Colonic mucosa (tissue), 4 donors: ENCODE measurements around the gene KISS1R. TPM values are rescaled to one million over a fixed set of nuclear protein-coding genes. Genes with fewer than 3 reads are reported as not detected.

ENCODE experiments used
- DNase-seq: peaks from one replicate; pipeline ENCODE4 v3.0.0-alpha.2; 2020
- H3K27ac ChIP-seq: fragments of 200-600 bp; one replicate; pipeline ENCODE4 v1.8.0; 2021
- H3K27me3 ChIP-seq: fragments of 200-600 bp; one replicate; pipeline ENCODE4 v1.8.0; 2021
- H3K36me3 ChIP-seq: fragments of 200-600 bp; one replicate; pipeline ENCODE4 v1.8.0; 2021
- H3K4me1 ChIP-seq: fragments of 200-600 bp; one replicate; pipeline ENCODE4 v1.8.0; 2021; ENCODE audit warnings: mild to moderate bottlenecking
- H3K4me3 ChIP-seq: fragments of 200-600 bp; one replicate; pipeline ENCODE4 v1.8.0; 2021
- H3K9ac ChIP-seq, 2 donors: one replicate each; pipeline ENCODE4 v1.7.0; 2013; ENCODE audit warnings: control low read depth in 2 of 2, low read depth in 2 of 2, low read length in 2 of 2
- H3K9me3 ChIP-seq: fragments of 200-600 bp; one replicate; pipeline ENCODE4 v1.8.0; 2021
- intact Hi-C: fragments of 100-400 bp; cut with DNase I; formaldehyde crosslinking; loops from one replicate; pipeline ENCODE4 v1.14.1; 2022
- total RNA-seq, 2 donors: library from RNA; stranded (reverse); fragmentation: NEBNext Ultra II Directional in 1 of 2; extraction: Animal tissue kit (Norgen Biotek cat#: 25700) in 1 of 2; gene quantifications; one replicate each; pipeline ENCODE4 v1.2.1, GENCODE V29; 2021
- TF ChIP-seq, protein P1 (sequence below): fragments of 200-600 bp; IDR thresholded peaks from one replicate; pipeline ENCODE4 v1.8.0; 2022; ENCODE audit warnings: antibody characterized with exemption, mild to moderate bottlenecking
- donor health status: healthy.
- donor health status: DM: no; HTN: no; CAD: no.
- donor health status: DM: no; HTN: no; CAD: no.

KISS1R gene
- total RNA-seq, 2 donors from 2014 or later, result 0.21 TPM; not detected in 1

DNA sequence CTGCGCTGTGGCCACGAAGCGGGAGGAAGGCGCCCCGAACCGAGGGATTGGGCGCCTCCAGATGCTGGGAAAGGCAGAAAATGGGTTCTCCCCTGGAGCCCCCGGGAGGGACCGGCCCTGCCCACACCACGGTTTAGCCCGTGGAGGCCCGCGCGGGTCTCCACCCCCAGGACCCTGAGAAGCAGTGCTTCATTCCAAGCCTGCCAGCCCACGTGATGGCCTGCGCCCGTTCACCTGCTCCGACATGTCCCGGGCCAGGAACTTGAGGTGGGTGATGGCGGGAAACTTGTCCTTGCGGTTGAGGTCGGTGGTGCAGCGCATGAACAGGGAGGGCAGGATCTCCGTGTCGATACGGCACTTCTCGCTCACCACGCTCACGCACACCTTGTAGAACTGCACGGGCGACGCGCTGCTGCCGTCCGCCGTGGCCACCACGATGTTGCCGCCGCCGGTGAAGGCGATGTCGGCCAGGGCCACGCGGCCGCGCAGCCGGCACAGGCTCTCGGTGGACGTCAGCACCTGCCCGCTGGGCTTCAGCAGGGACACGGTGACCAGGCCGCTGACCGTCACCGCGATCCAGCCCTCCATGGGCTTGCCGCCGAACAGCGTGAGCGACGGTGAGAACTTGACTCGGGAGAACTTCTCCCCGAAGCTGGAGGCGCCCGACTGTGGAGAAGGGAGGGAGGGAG, 31.5 kb upstream of the KISS1R start:
- Histone ChIP-seq H3K4me3 (no peak overlapping the region), H3K9ac (no peak overlapping the region), H3K27ac (no peak overlapping the region), H3K36me3 (peaks cover 11% of the 10 kb centered on the region), H3K27me3 (no peaks in the 10 kb centered on the region), H3K9me3 (no peaks in the 10 kb centered on the region), H3K4me1 (no peaks in the 10 kb centered on the region)
- no peak for DNase-seq
- TF ChIP-seq, protein P1, sequence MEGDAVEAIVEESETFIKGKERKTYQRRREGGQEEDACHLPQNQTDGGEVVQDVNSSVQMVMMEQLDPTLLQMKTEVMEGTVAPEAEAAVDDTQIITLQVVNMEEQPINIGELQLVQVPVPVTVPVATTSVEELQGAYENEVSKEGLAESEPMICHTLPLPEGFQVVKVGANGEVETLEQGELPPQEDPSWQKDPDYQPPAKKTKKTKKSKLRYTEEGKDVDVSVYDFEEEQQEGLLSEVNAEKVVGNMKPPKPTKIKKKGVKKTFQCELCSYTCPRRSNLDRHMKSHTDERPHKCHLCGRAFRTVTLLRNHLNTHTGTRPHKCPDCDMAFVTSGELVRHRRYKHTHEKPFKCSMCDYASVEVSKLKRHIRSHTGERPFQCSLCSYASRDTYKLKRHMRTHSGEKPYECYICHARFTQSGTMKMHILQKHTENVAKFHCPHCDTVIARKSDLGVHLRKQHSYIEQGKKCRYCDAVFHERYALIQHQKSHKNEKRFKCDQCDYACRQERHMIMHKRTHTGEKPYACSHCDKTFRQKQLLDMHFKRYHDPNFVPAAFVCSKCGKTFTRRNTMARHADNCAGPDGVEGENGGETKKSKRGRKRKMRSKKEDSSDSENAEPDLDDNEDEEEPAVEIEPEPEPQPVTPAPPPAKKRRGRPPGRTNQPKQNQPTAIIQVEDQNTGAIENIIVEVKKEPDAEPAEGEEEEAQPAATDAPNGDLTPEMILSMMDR, result no peak
- intact Hi-C loops, result no loop called here

GRCh38 chr19:887072-887471, 30.1 kb upstream of the KISS1R start:
- intact Hi-C loops, result no loop called here
- Histone ChIP-seq H3K36me3 (peaks cover 5% of the 10 kb centered on the region), H3K27me3 (no peaks in the 10 kb centered on the region), H3K9me3 (no peaks in the 10 kb centered on the region), H3K9ac (no peak overlapping the region), H3K4me3 (no peak overlapping the region), H3K4me1 (peaks cover 5% of the 10 kb centered on the region), H3K27ac (no peak overlapping the region)
- TF ChIP-seq, protein P1, result no peak
- no peak for DNase-seq

GRCh38 chr19:887599-887998, 29.5 kb upstream of the KISS1R start:
- intact Hi-C loops, result no loop called here
- peaks cover 4% of the 10 kb centered on the region for H3K36me3 ChIP-seq
- H3K4me3 ChIP-seq, result no peak overlapping the region
- H3K27me3 ChIP-seq, result no peaks in the 10 kb centered on the region
- no peak for DNase-seq
- no peak overlapping the region for H3K27ac ChIP-seq
- H3K4me1 ChIP-seq, result peaks cover 5% of the 10 kb centered on the region
- no peak overlapping the region for H3K9ac ChIP-seq
- H3K9me3 ChIP-seq, result no peaks in the 10 kb centered on the region
- TF ChIP-seq, protein P1, result no peak

DNA sequence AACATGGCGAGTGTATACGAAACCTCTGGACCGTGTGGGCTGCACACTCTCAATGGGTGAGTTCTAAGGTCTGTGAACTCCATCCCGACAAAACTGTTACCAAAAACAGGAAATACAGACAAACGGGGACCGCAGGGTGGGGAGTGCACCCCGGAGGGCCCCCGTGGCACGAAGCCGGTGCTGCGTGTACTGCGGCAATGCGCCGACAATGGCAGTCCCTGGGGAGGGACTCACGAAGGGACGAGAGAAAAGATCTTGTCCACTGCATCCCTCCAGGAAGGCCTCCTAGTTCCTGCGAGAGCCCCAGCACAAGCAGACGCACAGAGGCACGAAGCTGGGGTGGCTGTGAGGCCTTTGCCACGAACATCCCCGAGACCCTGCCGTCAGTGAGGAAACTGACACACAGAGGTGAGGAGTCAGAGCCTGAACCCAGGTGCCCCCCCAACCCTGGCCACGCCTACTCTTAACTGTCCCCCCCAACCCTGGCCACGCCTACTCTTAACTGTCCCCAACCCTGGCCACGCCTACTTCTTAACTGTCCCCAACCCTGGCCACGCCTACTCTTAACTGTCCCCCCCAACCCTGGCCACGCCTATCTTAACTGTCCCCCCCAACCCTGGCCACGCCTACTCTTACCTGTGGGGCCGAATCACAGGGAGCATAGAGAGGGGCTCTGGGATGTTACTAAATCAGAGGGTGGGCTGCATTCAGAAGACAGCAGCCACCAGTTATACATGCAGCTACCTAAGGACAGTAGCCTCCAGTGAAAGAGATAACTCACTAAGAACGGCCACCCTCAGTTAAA, 28.4 kb upstream of the KISS1R start:
- TF ChIP-seq, protein P1, result no peak
- DNase-seq, result no peak
- peaks cover 4% of the 10 kb centered on the region for H3K36me3 ChIP-seq

DNA sequence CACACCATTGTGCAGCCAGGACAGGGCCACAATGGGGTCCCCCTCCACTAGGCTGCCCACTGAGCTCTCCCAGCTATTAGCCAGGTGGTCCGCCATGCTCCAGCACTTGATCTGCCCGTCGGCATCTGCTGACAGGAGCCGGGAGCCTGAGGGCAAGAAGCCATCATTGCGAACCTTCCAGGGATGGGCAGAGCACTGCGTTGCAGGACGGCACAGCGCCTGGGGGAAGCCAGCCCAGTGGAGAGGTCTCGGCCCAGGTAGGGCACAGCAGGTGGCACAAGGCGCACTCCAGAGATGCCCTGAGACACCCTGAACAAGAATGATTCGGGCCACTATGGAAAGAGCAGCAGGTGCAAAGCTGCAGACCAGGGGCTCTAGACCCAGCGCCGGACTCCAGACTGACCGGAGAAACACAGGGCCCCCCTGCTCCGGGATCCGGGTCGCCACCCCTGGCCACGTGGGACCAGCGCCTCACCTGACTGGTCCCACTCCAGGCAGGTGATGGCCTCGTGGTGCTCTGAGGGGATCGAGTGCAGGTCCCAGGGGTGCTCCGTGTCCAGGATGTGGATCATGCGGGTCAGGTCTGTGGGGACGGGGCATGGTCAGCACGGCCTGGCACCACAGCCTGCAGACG, 27.4 kb upstream of the KISS1R start:
- Histone ChIP-seq H3K36me3 (peaks cover 4% of the 10 kb centered on the region), H3K4me3 (no peak overlapping the region), H3K9ac (no peak overlapping the region), H3K4me1 (peaks cover 5% of the 10 kb centered on the region), H3K27ac (no peak overlapping the region), H3K27me3 (no peaks in the 10 kb centered on the region), H3K9me3 (no peaks in the 10 kb centered on the region)
- TF ChIP-seq, protein P1, result no peak
- intact Hi-C loops, result no loop called here
- no peak for DNase-seq

More for the DNA sequence above, 28.4 kb upstream of the KISS1R start:
- Histone ChIP-seq H3K4me1 (peaks cover 5% of the 10 kb centered on the region), H3K9me3 (no peaks in the 10 kb centered on the region), H3K27ac (no peak overlapping the region), H3K27me3 (no peaks in the 10 kb centered on the region), H3K4me3 (no peak overlapping the region), H3K9ac (no peak overlapping the region)
- intact Hi-C loops, result no loop called here
